HFFc6 (cell line): ENCODE results near the gene MEX3D. TPM values are rescaled to one million over a fixed set of nuclear protein-coding genes. Genes with fewer than 3 reads are reported as not detected.
"Not testable (repeated sequence)": the region's sequence is repeated elsewhere in the genome, so short reads cannot be mapped to it uniquely, and the experiment has no call there.

ENCODE experiments used
- DNase-seq: peaks from one replicate; pipeline ENCODE4 v3.0.0-alpha.2; 2018
- H3K27ac Mint-ChIP-seq: 2 replicates; pipeline ENCODE4 v1.8.0; 2020; ENCODE audit warnings: mild to moderate bottlenecking, mixed read lengths
- H3K27me3 Mint-ChIP-seq: 2 replicates; pipeline ENCODE4 v1.8.0; 2021; ENCODE audit warnings: mild to moderate bottlenecking, moderate library complexity, mixed read lengths; ENCODE audit not compliant: insufficient read depth
- H3K36me3 Mint-ChIP-seq: 2 replicates; pipeline ENCODE4 v1.8.0; 2021; ENCODE audit warnings: low read depth, mixed read lengths
- H3K4me1 Mint-ChIP-seq: 2 replicates; pipeline ENCODE4 v1.8.0; 2020; ENCODE audit warnings: low read depth, mixed read lengths
- H3K4me3 Mint-ChIP-seq: 2 replicates; pipeline ENCODE4 v1.8.0; 2020; ENCODE audit warnings: mild to moderate bottlenecking, moderate library complexity, mixed read lengths
- H3K9me3 Mint-ChIP-seq: 2 replicates; pipeline ENCODE4 v1.8.0; 2020; ENCODE audit warnings: mild to moderate bottlenecking, mixed read lengths
- total RNA-seq, 6 experiments: library from RNA; stranded (reverse); fragmentation: NEBNext Ultra II Directional; extraction: Animal tissue kit (Norgen Biotek cat#: 25700); gene quantifications; 2 replicates in 1 of 6; 3 replicates in 5 of 6; pipeline ENCODE4 v1.2.3, GENCODE V29; 2021
- TF ChIP-seq, protein P1 (sequence below): fragments of 200-600 bp; sonication (generic); IDR thresholded peaks from 2 replicates; pipeline ENCODE4 v1.5.0; 2021; ENCODE audit warnings: antibody characterized with exemption, mild to moderate bottlenecking

Gene MEX3D
- total RNA-seq, 6 experiments from 2014 or later: 28.6 to 36.7 (median 31.4) TPM

DNA sequence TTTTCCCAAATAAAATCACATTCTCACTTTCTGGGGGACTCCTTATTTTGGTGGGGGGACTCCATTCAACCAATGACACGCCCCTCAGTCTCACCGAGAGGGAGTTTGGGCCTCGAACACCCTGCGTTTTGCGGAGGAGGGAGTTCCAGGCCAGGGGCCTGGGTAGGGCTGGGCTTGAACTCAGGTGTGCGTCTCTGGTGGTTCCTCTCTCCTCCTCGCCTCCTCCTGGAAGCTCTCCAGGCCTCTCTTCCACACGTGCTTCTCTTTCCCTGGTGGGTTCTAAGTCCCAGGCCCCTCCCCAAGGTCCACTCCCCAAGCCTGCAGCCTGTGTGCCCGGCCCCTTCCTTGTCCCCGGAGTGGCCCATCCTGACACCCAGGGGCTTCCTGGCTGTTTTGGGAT lies 14.7 kb downstream of the MEX3D start:
- Mint-ChIP-seq H3K4me1 (no peaks in the 10 kb centered on the region), H3K27me3 (no peaks in the 10 kb centered on the region; the same call in 1 of the 2 replicates), H3K4me3 (no peak overlapping the region), H3K9me3 (no peaks in the 10 kb centered on the region), H3K36me3 (no peaks in the 10 kb centered on the region), H3K27ac (no peak overlapping the region)
- TF ChIP-seq, protein P1, sequence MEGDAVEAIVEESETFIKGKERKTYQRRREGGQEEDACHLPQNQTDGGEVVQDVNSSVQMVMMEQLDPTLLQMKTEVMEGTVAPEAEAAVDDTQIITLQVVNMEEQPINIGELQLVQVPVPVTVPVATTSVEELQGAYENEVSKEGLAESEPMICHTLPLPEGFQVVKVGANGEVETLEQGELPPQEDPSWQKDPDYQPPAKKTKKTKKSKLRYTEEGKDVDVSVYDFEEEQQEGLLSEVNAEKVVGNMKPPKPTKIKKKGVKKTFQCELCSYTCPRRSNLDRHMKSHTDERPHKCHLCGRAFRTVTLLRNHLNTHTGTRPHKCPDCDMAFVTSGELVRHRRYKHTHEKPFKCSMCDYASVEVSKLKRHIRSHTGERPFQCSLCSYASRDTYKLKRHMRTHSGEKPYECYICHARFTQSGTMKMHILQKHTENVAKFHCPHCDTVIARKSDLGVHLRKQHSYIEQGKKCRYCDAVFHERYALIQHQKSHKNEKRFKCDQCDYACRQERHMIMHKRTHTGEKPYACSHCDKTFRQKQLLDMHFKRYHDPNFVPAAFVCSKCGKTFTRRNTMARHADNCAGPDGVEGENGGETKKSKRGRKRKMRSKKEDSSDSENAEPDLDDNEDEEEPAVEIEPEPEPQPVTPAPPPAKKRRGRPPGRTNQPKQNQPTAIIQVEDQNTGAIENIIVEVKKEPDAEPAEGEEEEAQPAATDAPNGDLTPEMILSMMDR: no peak
- DNase-seq: no peak

DNA sequence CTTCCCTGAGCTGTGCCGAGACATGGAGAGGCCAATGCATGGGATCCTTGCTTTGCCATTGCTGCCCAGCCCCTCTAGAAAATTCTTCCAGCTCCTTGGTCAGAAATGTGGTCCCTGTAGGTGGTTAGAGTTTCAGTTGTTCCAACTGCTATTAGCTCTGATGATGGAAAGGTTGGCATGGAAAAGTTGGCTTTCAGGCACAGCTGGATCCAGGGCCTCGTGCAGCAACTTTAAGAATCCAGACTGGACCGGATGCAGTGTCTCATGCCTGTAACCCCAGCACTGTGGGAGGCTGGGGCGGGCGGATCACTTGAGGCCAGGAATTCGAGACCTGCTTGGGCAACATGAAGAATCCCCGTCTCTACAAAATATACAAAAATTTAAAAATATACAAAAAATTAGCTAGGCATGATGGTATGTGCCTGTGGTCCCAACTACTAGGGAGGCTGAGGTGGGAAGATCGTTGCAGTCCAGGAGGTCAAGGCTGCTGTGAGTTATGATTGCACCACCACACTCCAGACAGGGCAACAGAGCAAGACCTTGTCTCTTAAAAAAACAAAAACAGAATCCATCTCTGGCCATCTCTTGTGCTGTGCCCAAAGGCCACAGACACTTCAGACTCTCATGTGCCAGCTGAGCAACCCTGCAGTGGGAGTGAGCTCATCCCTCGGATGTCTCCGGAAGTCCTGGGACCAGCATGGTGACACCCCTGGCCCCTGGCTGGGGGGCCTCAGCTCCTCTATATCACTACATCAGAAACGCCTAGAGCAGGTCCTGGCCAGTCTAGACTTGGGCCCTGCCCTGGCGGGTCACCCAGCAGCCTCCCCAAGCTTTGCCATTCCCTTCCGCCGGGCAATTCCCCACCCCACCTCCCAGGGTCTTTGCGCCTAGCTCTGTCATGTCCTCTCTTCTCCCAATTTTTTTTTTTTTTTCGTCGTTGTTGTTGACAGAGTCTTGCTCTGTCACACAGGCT lies 16.8 kb downstream of the MEX3D start:
- H3K27me3 Mint-ChIP-seq: no peaks in the 10 kb centered on the region; the same call in none of the 2 replicates
- no peaks in the 10 kb centered on the region for H3K9me3 Mint-ChIP-seq
- H3K36me3 Mint-ChIP-seq: no peaks in the 10 kb centered on the region
- no peak for DNase-seq
- H3K4me3 Mint-ChIP-seq: no peak overlapping the region
- no peak overlapping the region for H3K27ac Mint-ChIP-seq
- peaks cover 1% of the 10 kb centered on the region for H3K4me1 Mint-ChIP-seq
- TF ChIP-seq, protein P1: no peak

DNA sequence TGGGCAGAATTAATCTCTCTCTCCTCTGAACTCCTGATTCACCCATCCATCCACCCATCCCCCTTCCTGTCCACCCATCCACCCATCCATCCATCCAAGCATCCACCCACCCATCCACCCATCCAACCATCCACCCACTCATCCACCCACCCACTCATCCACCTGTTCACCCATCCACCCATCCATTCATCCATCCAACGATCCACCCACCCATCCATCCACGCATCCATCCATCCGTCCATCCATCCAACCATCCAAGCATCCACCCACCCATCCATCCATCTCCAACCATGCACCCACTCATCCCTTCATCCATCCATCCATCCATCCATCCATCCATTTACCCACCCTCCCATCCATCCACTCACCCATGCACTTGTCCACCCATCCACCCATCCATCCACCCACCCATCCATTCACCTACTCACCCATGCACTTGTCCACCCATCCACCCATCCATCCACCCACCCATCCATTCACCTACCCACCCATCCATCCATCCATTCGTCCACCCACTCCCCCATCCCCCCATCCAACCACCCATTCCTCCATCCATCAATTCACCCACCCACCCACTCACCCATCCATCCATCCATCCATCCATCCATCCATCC lies 18.7 kb downstream of the MEX3D start:
- TF ChIP-seq, protein P1: no peak
- Mint-ChIP-seq H3K36me3 (no peaks in the 10 kb centered on the region), H3K9me3 (no peaks in the 10 kb centered on the region)

DNA sequence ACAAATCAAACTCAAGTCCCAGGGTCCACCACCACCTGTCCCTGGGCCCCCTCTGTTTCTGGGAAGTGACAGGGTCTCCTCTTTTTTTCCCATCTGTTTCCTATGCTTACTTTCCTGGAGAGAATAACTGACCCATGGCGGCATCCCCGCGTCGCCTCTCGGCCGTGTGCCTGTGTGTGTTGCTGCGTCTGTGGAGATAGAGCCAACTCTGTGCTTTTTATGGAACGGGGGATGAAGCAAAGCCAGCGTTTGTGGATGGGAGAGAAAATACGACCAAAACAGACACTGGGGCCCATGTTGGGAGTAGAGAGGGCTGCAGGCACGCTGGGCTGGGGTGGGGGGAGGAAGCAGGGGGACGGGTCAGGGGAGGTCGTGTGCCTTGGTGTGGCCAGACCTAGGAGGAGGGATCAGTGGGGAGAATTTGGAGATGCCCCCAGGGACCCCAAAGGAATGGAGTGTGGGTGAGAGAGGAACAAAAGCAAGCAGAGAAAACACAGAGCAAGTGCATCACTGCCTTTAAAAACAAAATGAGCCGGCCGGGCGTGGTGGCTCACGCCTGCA lies 27.7 kb downstream of the MEX3D start:
- Mint-ChIP-seq H3K36me3 (no peaks in the 10 kb centered on the region), H3K9me3 (no peaks in the 10 kb centered on the region), H3K4me1 (peaks cover 5% of the 10 kb centered on the region), H3K4me3 (no peak overlapping the region), H3K27me3 (peaks cover 31% of the 10 kb centered on the region), H3K27ac (no peak overlapping the region)
- no peak for DNase-seq
- TF ChIP-seq, protein P1: no peak

More for the DNA sequence above, 18.7 kb downstream of the MEX3D start:
- Mint-ChIP-seq H3K27ac (no peak overlapping the region), H3K4me3 (no peak overlapping the region), H3K27me3 (peaks cover 6% of the 10 kb centered on the region), H3K4me1 (peaks cover 6% of the 10 kb centered on the region)
- no peak for DNase-seq

DNA sequence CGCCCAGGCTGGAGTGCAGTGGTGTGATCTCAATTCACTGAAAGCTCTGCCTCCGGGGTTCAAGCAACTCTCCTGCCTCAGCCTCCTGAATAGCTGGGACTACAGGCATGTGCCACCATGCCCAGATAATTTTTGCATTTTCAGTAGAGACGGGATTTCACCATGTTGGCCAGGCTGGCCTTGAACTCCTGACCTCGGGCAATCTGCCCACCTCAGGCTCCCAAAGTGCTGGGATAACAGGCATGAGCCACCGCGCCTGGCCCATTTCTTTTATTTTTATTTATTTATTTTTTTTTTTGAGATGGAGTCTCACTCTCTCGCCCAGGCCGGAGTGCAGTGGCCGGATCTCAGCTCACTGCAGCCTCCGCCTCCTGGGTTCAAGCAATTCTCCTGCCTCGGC lies 28.4 kb downstream of the MEX3D start:
- H3K4me1 Mint-ChIP-seq, H3K27ac Mint-ChIP-seq, DNase-seq, H3K36me3 Mint-ChIP-seq, H3K4me3 Mint-ChIP-seq, H3K9me3 Mint-ChIP-seq: not testable (repeated sequence)
- peaks cover 32% of the 10 kb centered on the region for H3K27me3 Mint-ChIP-seq

DNA sequence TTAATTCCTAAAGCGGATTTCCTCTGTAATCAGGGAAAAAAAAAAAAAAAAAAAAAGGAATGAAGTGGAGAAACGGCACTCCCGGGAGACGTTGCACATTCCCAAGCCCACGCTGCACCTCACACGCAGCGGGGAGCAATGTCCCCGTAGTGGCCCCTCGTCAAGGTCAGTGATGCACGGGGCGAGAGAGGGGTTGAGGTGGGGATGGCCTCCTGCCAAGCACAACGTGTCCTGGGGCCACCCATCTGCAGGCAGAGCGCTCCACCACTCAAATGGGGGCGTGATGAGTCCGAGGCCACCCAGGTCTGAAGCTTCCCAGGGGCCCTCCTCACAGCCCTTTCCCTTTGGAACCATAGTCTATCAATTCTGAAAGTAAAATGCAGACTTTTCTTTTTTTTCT lies 29.1 kb downstream of the MEX3D start:
- Mint-ChIP-seq H3K36me3 (no peaks in the 10 kb centered on the region), H3K4me1 (peaks cover 5% of the 10 kb centered on the region), H3K4me3 (no peak overlapping the region), H3K27me3 (peaks cover 32% of the 10 kb centered on the region), H3K27ac (no peak overlapping the region), H3K9me3 (no peaks in the 10 kb centered on the region)
- TF ChIP-seq, protein P1: no peak
- no peak for DNase-seq

DNA sequence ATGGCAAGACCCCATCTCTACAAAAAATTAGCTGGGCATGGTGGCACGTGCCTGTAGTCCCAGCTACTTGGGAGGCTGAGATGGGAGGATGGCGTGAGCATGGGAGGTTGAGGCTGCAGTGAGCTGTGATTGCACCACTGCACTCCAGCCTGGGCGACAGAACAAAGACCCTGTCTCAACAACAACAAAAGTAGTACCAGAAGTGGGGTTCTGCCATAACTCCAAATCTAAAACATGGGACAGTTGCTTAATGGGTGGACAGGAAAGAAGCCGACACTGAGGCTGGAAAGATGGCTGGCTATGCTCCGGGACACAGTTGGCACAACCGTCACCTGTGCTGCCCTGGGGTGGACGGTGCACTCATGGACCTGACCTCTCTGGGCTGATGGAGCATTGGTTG lies 32.4 kb downstream of the MEX3D start:
- not testable (repeated sequence) for H3K4me1 Mint-ChIP-seq, H3K9me3 Mint-ChIP-seq, H3K36me3 Mint-ChIP-seq, DNase-seq, H3K4me3 Mint-ChIP-seq, H3K27ac Mint-ChIP-seq
- peaks cover 21% of the 10 kb centered on the region for H3K27me3 Mint-ChIP-seq
